Hepatocyte (in vitro differentiated cells): ENCODE results near the gene KPNA2. TPM values are rescaled to one million over a fixed set of nuclear protein-coding genes. Genes with fewer than 3 reads are reported as not detected.
"Not testable (repeated sequence)": the region's sequence is repeated elsewhere in the genome, so short reads cannot be mapped to it uniquely, and the experiment has no call there.

Source experiments
- DNase-seq: peaks from one replicate; pipeline ENCODE4 v3.0.0-alpha.2; 2016; ENCODE audit warnings: low spot score
- H2AFZ ChIP-seq: fragments of 200-600 bp; sonication (generic); 2 replicates; pipeline ENCODE4 v1.6.0; 2016; ENCODE audit warnings: antibody characterized with exemption, mild to moderate bottlenecking
- H3K27ac ChIP-seq: fragments of 200-600 bp; sonication (generic); 2 replicates; pipeline ENCODE4 v1.5.1; 2016; ENCODE audit warnings: mild to moderate bottlenecking
- H3K27me3 ChIP-seq: fragments of 200-600 bp; sonication (generic); 2 replicates; pipeline ENCODE4 v1.6.1; 2016
- H3K36me3 ChIP-seq: fragments of 200-600 bp; sonication (generic); replicated peaks from 2 replicates; pipeline ENCODE4 v1.5.1; 2016; ENCODE audit warnings: low read depth; ENCODE audit not compliant: insufficient read depth
- H3K4me1 ChIP-seq: fragments of 200-600 bp; sonication (generic); 2 replicates; pipeline ENCODE4 v1.5.1; 2016; ENCODE audit warnings: mild to moderate bottlenecking, moderate library complexity; ENCODE audit not compliant: insufficient read depth
- H3K4me2 ChIP-seq: fragments of 200-600 bp; sonication (generic); 2 replicates; pipeline ENCODE4 v1.6.0; 2016
- H3K4me3 ChIP-seq: fragments of 200-600 bp; sonication (generic); 2 replicates; pipeline ENCODE4 v1.5.1; 2016; ENCODE audit warnings: mild to moderate bottlenecking
- H3K79me2 ChIP-seq: fragments of 200-600 bp; sonication (generic); 2 replicates; pipeline ENCODE4 v1.6.0; 2017; ENCODE audit warnings: mild to moderate bottlenecking
- H3K9me2 ChIP-seq: fragments of 200-600 bp; sonication (generic); replicated peaks from 2 replicates; pipeline ENCODE4 v1.6.0; 2017; ENCODE audit warnings: mild to moderate bottlenecking; ENCODE audit not compliant: insufficient read depth
- H3K9me3 ChIP-seq: fragments of 200-600 bp; sonication (generic); 2 replicates; pipeline ENCODE4 v1.5.1; 2016; ENCODE audit warnings: low read depth, mild to moderate bottlenecking
- H4K20me1 ChIP-seq: fragments of 200-600 bp; sonication (generic); 2 replicates; pipeline ENCODE4 v1.6.0; 2016; ENCODE audit warnings: mild to moderate bottlenecking; ENCODE audit not compliant: insufficient read depth, poor library complexity, severe bottlenecking
- CTCF ChIP-seq: fragments of 200-600 bp; sonication (generic); IDR thresholded peaks from 2 replicates; pipeline ENCODE4 v1.5.1; 2016; ENCODE audit warnings: antibody characterized with exemption, mild to moderate bottlenecking; ENCODE audit not compliant: poor library complexity
- EZH2 ChIP-seq: fragments of 200-600 bp; sonication (generic); IDR thresholded peaks from 2 replicates; pipeline ENCODE4 v1.6.1; 2016; ENCODE audit warnings: antibody characterized with exemption, mild to moderate bottlenecking, borderline replicate concordance
- EZH2phosphoT487 ChIP-seq: fragments of 200-600 bp; sonication (generic); IDR thresholded peaks from one replicate; pipeline ENCODE4 v1.6.1; 2018; ENCODE audit warnings: antibody characterized with exemption, mild to moderate bottlenecking, low read depth, moderate library complexity; ENCODE audit not compliant: unreplicated experiment, severe bottlenecking
- WGBS: methylation state at CpG from one replicate; pipeline ENCODE4 v1.1.6; 2016; ENCODE audit warnings: low lambda C conversion rate; ENCODE audit errors: missing lambda C conversion rate; 5-methylcytosine and 5-hydroxymethylcytosine counted together
- polyA plus RNA-seq: library from polyadenylated mRNA; unstranded; fragments of >200 nt; fragmentation: Nextera tagmentation; extraction: Ambion mirVana; gene quantifications from 2 replicates; pipeline ENCODE4 v1.2.1, GENCODE V29; 2016
- total RNA-seq: library from RNA; depleted of rRNA; stranded (reverse); fragments of >200 nt; gene quantifications from 2 replicates; pipeline ENCODE4 v1.2.3, GENCODE V29; 2014

The KPNA2 gene
- total and polyA plus RNA-seq, 2 experiments from 2014 or later: 62.6 to 99.5 TPM

DNA sequence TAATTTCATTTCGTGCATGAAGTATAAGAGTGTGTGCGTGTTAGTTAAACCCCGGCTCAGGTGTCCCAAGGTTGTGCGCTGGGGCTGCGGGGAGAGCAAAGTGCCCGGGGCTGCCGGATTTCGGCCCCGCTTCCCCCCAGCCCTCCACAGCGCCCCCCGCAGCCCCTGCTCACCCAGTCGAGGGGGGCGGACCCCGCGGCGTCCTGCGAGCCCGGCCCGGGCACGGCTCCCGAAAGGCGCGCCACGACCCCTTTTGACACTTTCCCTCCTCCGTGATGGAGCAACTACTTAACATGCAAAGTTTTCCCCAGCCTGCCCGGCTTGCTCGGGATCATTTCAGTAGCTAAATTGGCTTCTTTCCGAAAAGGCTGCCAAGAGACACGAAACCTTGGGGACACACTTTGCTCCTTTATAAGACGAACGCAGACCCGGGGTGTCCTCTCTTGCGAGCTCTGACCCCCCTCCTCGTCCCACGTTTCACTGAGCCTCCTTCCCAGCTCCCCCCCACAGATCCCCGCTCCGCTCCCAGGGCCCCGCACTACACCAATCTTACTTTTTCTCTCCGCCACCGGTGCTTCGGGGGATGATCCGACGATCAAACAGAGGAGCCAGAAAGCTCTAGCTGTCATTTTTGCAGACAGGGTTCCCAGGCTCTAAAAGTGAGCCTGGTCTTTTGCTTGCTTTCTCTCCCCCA is 39.8 kb upstream of the KPNA2 start:
- under 1% methylated on average over 33 of the region's 43 CpGs for WGBS
- H3K27me3 ChIP-seq: no peaks in the 10 kb centered on the region
- H4K20me1 ChIP-seq: no peaks in the 10 kb centered on the region
- TF ChIP-seq EZH2: no peak
- TF ChIP-seq EZH2phosphoT487: no peak
- no peak for TF ChIP-seq CTCF
- peak overlapping the region; percentile 75 for H2AFZ ChIP-seq
- H3K4me1 ChIP-seq: peaks cover 8% of the 10 kb centered on the region
- H3K79me2 ChIP-seq: no peaks in the 10 kb centered on the region
- no peaks in the 10 kb centered on the region for H3K36me3 ChIP-seq
- H3K9me2 ChIP-seq: no peaks in the 10 kb centered on the region
- peak overlapping the region; percentile 98 for H3K4me2 ChIP-seq
- H3K27ac ChIP-seq: peak overlapping the region; percentile 37
- peak overlapping the region; percentile 23 for H3K4me3 ChIP-seq
- DNase-seq: peak; percentile 29
- H3K9me3 ChIP-seq: no peaks in the 10 kb centered on the region

DNA sequence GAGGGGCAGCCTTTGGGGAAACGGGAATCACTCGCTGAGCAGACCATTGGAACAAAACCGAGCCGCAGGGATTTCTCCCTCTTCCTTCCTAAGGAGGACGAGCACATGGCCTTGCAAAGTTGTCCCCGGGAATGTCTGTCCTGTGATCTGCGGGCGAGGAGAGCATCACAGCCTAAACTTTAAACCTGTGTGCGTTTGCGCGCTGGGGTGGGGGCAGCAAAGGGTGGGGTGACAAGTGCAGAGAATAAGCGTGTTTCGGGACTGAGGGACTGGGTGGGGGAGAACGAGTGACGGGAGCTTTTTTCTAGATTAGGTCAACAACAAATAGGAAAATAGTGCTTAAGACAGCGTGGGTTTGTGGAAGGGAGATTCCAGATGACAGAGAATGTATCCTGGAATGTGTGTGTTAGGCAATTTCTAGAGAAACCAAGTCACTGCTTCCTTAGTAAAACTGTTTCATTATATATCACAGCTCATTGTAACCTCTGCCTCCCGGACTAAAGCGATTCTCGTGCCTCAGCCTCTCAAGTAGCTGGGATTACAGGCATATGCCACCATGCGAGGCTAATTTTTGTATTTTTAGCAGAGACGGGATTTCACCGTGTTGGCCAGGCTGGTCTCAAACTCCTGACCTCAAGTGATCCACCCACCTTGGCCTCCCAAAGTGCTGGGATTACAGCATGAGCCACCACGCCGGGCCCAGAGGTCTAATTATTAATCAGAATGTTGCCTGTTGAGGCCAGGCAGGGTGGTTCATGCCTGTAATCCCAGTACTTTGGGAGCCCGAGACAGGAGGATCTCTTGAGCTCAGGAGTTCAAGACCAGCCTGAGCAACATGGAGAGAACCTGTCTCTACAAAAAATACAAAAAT is 39.0 kb upstream of the KPNA2 start, which contains the start of gene C17orf58:
TSS of gene C17orf58 (minus strand) at position 169 of the 871 bp plus-strand sequence. CDS start 271 bp downstream, outside the sequence.
- H4K20me1 ChIP-seq, DNase-seq, H3K9me2 ChIP-seq, H3K9me3 ChIP-seq, H3K27me3 ChIP-seq, H3K36me3 ChIP-seq, H3K4me1 ChIP-seq, H3K79me2 ChIP-seq: not testable (repeated sequence)
- Histone ChIP-seq H3K4me3 (peak within 1 kb of the TSS; percentile 23), H3K27ac (peak within 1 kb of the TSS; percentile 37), H2AFZ (peak within 1 kb of the TSS; percentile 75), H3K4me2 (peak within 1 kb of the TSS; percentile 98)
- WGBS: 31% methylated on average over 25 of the region's 25 CpGs

GRCh38 chr17:67998466-67998865 is 37.1 kb upstream of the KPNA2 start:
- H3K36me3 ChIP-seq: no peaks in the 10 kb centered on the region
- no peak for DNase-seq

More at GRCh38 chr17:67998466-67998865, 37.1 kb upstream of the KPNA2 start:
- 73% methylated on average over 2 of the region's 2 CpGs for WGBS
- H3K27me3 ChIP-seq: no peaks in the 10 kb centered on the region
- H3K4me2 ChIP-seq: no peak overlapping the region
- TF ChIP-seq EZH2phosphoT487 (no peak), EZH2 (no peak), CTCF (no peak)
- H4K20me1 ChIP-seq: no peaks in the 10 kb centered on the region
- peaks cover 8% of the 10 kb centered on the region for H3K4me1 ChIP-seq
- no peaks in the 10 kb centered on the region for H3K79me2 ChIP-seq
- no peak overlapping the region for H3K4me3 ChIP-seq
- H2AFZ ChIP-seq: no peak overlapping the region
- H3K9me3 ChIP-seq: no peaks in the 10 kb centered on the region
- H3K27ac ChIP-seq: no peak overlapping the region
- H3K9me2 ChIP-seq: no peaks in the 10 kb centered on the region
